Effector CD4-positive, alpha-beta T cell (primary cell): Measurements from ENCODE around the gene RGN. TPM values are rescaled to one million over a fixed set of nuclear protein-coding genes. Genes with fewer than 3 reads are reported as not detected.
"Not testable (repeated sequence)": the region's sequence is repeated elsewhere in the genome, so short reads cannot be mapped to it uniquely, and the experiment has no call there.

ENCODE experiments used
- DNase-seq: peaks from one replicate; pipeline ENCODE4 v3.0.0-alpha.2; 2020
- total RNA-seq: gene quantifications from one replicate; lab custom pipeline; 2026; lab: John Stamatoyannopoulos, UW

RGN gene
- total RNA-seq, result not detected

GRCh38 chrX:47078129-47079043, at the start of gene RGN:
TSS of gene RGN (plus strand) at chrX:47078443. CDS start at chrX:47081145, 2,702 bp downstream.
- no peak for DNase-seq

GRCh38 chrX:47030339-47030738, 47.9 kb upstream of the RGN start:
- DNase-seq, result peak; percentile 5

- DNase-seq, result no peak
Observed at GRCh38 chrX:47047989-47048388, 30.3 kb upstream of the RGN start.

- DNase-seq, result no peak
Observed at GRCh38 chrX:47059142-47059874, 18.9 kb upstream of the RGN start.

DNA sequence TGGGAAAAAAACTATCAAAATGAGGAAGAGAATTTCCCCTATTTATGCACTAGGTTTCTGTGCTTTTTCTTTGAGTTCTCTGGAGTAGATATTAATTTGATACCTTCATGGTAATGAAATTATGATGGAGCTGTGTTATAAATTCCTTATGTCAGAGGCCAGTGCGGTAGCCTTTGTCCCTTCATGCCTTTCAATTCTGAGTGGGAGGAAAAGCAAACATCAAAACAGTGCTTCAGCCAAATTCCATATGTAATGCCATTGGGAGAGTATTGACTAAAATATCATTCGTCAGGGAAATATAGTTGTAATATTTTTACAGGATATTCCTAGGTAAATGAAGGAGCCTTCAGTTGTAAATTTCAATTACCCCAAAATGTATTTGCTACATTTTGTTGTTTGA, 17.5 kb upstream of the RGN start:
- DNase-seq, result no peak

DNA sequence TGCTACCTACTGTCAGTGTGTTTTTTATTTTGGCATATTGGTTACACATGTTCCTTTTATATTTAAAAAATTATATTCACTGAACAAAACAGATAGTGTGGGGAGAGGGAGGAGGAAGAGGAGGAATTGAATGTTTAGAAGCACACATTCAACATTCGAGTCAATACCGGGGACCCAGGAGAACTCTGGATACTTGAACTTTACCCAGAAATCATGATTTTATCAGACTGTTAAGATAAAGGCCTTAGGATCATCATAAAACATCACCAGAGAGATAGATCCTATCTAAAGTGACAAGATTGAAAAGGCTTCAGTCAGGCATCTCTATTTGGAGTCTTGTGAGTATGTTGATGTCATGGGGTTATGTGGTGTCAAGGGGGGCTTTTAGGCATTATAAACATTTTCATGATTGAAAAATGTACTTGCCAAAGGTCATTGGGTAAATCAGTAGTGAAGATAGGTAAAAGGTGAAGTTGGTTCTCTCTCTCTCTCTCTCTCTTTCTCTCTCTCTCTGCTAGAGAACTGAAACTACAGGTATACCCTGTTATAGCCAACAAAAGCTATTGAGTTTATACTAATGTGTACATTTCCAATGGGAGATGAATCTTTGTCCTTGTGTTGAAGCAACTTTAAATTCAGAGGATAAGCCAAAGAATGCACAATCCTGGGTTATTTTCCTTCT, 16.9 kb upstream of the RGN start:
- no peak for DNase-seq

GRCh38 chrX:47063179-47063578, 15.1 kb upstream of the RGN start:
- DNase-seq, result no peak

DNA sequence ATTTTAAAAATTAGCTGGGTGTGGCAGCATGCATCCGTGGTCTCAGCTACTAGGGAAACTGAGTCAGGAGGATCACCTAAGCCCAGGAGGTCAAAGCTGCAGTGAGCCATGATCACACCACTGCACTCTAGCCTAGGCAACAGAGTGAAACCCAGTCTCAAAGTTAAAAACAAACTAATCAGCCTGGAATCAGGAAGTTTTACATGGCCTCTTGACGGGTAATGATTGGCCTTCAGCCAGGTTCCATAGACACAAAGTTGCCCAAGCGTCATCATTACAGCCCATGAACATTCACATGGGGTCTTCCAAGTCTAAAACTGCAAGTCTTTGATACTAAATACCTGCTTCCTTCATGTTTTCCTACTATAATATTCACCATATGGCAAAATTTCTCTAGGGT, 10.0 kb upstream of the RGN start:
- DNase-seq, result no peak

DNA sequence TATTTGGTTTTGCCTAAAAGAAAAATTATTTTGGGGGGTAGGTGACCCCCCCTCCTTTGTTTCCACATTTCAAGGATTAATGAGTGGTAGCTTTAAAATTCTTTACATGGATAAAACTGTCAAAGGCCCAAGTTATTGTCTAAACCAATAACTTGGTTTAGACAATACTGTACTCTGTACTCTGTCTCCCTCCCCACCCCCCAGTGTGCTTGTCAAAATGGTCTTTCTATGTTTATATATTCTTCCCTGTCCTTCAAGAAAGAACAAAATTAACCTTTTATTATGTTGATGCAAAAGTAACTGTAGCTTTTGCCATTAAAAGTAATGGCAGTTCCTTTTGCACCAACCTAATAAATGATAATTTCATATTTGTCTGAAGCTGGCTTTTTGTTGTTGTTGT, 9.5 kb upstream of the RGN start:
- DNase-seq, result no peak

DNA sequence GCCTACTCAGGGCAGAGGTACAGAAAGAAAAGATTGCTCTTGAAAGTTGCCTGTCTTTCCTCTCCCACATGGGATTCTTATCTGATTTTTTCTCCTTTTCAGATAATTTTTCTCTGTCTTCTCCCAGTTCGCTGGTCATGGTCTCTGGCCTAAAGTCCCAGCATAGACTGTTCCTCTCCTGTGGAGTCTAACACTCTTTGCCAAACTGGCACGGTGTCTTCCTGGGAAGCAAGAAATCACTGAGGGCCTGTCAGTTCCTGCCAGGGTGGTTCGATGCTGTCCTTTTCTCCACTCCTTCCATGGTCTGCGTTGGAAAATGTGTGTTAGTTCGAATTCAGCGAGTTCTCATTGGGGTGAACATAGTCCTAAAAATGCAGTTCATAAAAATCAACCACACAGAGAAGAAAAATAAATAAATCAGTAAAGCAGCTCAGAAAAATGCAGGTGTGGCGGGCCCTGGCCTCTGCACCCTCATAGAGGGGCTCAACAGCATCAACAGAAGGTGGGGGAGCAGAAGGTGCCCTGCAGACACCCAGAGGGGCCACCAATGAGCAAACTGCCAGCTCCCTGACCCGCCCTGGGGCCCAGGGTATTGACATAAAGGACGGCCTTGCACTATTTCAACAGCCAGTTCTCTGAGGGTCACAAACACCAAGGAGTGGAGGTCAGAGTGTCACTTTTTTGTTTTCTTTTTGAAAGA, 2.1 kb downstream of the RGN start:
- no peak for DNase-seq

GRCh38 chrX:47080915-47081236, 2.6 kb downstream of the RGN start:
- no peak for DNase-seq

DNA sequence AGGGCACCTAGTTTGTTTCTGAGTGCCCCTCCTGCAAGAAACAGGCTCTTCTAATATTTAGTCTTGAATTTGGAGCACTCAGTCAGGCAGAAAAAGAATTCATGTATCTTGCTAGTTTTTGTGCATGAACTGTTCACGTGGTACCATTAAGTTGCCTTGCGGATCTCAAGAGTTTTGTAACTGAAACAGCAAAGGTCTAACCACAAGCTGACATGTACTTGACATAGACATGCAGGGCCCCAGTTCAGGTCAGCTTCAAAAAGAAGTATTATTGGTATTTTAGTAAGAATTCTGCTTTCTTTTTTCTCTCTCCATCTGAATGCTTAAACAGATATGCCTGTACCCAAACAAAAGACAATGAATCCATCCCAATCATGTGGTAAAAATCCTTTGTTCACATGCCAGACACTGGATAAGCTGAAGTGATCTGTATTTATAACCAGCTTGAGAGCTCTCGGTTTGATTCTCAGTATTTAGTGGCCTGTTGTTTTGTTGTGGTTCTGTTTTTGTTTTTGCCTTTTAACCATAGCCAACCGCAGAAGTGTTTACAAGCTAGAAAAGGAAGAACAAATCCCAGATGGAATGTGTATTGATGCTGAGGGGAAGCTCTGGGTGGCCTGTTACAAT, 13.0 kb downstream of the RGN start:
- DNase-seq, result no peak

- no peak for DNase-seq
Observed at GRCh38 chrX:47093248-47093647, 15.0 kb downstream of the RGN start.

DNA sequence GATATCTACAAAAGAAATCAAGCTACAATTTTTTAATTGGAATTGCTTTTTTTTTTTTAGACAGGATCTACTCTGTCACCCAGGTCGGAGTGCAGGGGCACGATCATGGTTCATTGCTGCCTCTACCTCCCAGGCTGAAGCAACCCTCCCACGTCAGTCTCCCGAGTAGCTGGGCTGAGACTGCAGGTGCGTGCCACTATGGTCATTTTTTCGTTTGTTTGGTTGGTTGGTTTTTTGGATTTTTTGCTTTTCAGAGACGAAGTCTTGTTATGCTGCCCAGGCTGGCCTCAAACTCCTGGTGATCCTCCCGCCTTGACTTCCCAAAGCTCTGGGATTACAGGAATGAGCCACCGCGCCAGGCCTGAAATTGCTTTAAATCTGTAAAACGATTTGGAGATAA, 15.6 kb downstream of the RGN start:
- DNase-seq, result no peak

DNA sequence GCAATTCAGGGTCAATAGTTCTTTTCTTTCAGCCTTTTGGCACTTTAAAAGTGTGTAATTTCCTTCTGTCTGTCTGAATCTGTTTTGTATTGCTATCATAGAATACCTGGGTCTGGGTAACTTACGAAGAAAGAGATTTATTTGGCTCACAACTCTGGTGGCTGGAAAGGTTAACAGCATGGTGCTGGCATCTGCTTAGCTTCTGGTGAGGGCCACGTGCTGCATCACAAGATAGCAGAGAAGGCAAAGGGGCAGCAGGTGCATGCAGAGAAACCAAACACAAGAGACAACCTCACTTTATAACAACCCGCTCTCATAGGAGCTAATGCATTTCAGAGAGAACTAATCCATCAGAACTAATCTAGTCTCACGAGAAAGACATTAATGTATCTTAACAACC, 18.8 kb downstream of the RGN start:
- DNase-seq, result no peak

GRCh38 chrX:47098338-47099094, 20.3 kb downstream of the RGN start:
- no peak for DNase-seq

GRCh38 chrX:47101206-47101605, 23.0 kb downstream of the RGN start:
- no peak for DNase-seq

GRCh38 chrX:47110936-47111615, 32.8 kb downstream of the RGN start:
- not testable (repeated sequence) for DNase-seq

GRCh38 chrX:47112316-47112954, 34.2 kb downstream of the RGN start:
- DNase-seq, result no peak

DNA sequence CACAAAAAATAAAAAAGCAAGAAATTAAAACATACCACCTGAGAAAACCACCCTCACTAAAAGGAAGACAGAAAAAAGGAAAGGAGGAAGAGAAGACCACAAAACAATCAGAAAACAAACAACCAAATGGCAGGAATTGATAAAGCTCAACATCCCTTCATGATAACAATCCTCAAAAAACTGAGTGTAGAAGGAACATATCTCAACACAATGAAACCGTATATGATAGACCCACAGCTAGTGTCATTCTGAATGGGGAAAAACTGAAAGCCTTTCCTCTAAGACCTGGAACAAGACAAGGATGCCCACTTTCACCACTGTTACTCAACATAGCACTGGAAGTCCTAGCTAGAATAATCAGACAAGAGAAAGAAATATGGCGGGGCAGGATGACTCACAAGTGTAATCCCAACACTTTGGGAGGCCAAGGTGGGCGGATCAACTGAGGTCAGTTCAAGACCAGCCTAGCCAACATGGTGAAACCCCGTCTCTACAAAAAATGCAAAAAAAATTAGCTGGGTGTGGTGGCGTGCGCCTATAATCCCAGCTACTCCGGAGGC, 38.4 kb downstream of the RGN start:
- DNase-seq, result not testable (repeated sequence)
